ENCODE results near the gene PHKA1. TPM values are rescaled to one million over a fixed set of nuclear protein-coding genes. Genes with fewer than 3 reads are reported as not detected.
"Not testable (repeated sequence)": the region's sequence is repeated elsewhere in the genome, so short reads cannot be mapped to it uniquely, and the experiment has no call there.

The PHKA1 gene
- polyA plus RNA-seq, 1 donor from 2014 or later = 2.7 TPM

- not testable (repeated sequence) for H4K20me1 ChIP-seq (ENCODE audit: insufficient read depth); H3K9ac ChIP-seq (ENCODE audit: low read length)
Observed at GRCh38 chrX:72673951-72674350, 40.2 kb downstream of the PHKA1 start.

DNA sequence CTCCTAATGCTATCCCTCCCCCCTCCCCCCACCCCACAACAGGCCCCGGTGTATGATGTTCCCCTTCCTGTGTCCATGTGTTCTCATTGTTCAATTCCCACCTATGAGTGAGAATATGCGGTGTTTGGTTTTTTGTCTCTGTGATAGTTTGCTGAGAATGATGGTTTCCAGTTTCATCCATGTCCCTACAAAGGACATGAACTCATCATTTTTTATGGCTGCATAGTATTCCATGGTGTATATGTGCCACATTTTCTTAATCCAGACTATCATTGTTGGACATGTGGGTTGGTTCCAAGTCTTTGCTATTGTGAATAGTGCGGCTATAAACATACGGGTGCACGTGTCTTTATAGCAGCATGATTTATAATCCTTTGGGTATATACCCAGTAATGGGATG is 44.6 kb downstream of the PHKA1 start:
- not testable (repeated sequence) for H3K79me2 ChIP-seq (replicated peaks; ENCODE audit: insufficient read depth, low read length); H3F3A ChIP-seq (ENCODE audit: insufficient read depth, low read length, poor library complexity, severe bottlenecking); H3K9ac ChIP-seq (ENCODE audit: low read length); H4K20me1 ChIP-seq (ENCODE audit: insufficient read depth); H3K36me3 ChIP-seq (ENCODE audit: insufficient read depth, low read length); H3K9me3 ChIP-seq (ENCODE audit: low read length); H3K27me3 ChIP-seq (ENCODE audit: insufficient read depth, low read depth, low read length); H3K9me2 ChIP-seq (ENCODE audit: insufficient read depth, low read length); H3K27ac ChIP-seq (ENCODE audit: low read length); H3K4me3 ChIP-seq (ENCODE audit: low read length); H2AFZ ChIP-seq (ENCODE audit: low read depth, low read length); H3K4me2 ChIP-seq (ENCODE audit: low read length)

More at GRCh38 chrX:72673951-72674350, 40.2 kb downstream of the PHKA1 start:
- H3K79me2 ChIP-seq (replicated peaks; ENCODE audit: insufficient read depth, low read length); H3K4me2 ChIP-seq (ENCODE audit: low read length); H3K27ac ChIP-seq (ENCODE audit: low read length); H3K9me3 ChIP-seq (ENCODE audit: low read length); H3F3A ChIP-seq (ENCODE audit: insufficient read depth, low read length, poor library complexity, severe bottlenecking); H3K27me3 ChIP-seq (ENCODE audit: insufficient read depth, low read depth, low read length); H3K4me3 ChIP-seq (ENCODE audit: low read length); H3K9me2 ChIP-seq (ENCODE audit: insufficient read depth, low read length); H2AFZ ChIP-seq (ENCODE audit: low read depth, low read length); H3K36me3 ChIP-seq (ENCODE audit: insufficient read depth, low read length): not testable (repeated sequence)

- Histone ChIP-seq H3K4me3 (ENCODE audit: low read length) (no peak overlapping the region), H3K27ac (ENCODE audit: low read length) (no peak overlapping the region), H2AFZ (ENCODE audit: low read depth, low read length) (no peak overlapping the region), H3F3A (ENCODE audit: insufficient read depth, low read length, poor library complexity, severe bottlenecking) (no peaks in the 10 kb centered on the region), H3K9me2 (ENCODE audit: insufficient read depth, low read length) (no peaks in the 10 kb centered on the region), H3K9me3 (ENCODE audit: low read length) (no peaks in the 10 kb centered on the region), H3K79me2 (replicated peaks; ENCODE audit: insufficient read depth, low read length) (no peaks in the 10 kb centered on the region), H3K9ac (ENCODE audit: low read length) (no peak overlapping the region), H3K4me2 (ENCODE audit: low read length) (no peak overlapping the region), H3K27me3 (ENCODE audit: insufficient read depth, low read depth, low read length) (no peaks in the 10 kb centered on the region), H4K20me1 (ENCODE audit: insufficient read depth) (no peaks in the 10 kb centered on the region), H3K36me3 (ENCODE audit: insufficient read depth, low read length) (no peaks in the 10 kb centered on the region)
- TF ChIP-seq CTCF (IDR thresholded peaks at IDR 0.05; ENCODE audit: poor library complexity, severe bottlenecking) = no peak
- TF ChIP-seq POLR2AphosphoS5 (IDR thresholded peaks at IDR 0.05) = no peak
- no peak for TF ChIP-seq EZH2 (IDR thresholded peaks at IDR 0.05; ENCODE audit: borderline replicate concordance, insufficient read depth, low read length, poor library complexity, severe bottlenecking)
Observed at GRCh38 chrX:72666451-72666850, 47.7 kb downstream of the PHKA1 start.

- Histone ChIP-seq H3K4me2 (ENCODE audit: low read length) (no peak overlapping the region), H3K9me3 (ENCODE audit: low read length) (no peaks in the 10 kb centered on the region), H3K79me2 (replicated peaks; ENCODE audit: insufficient read depth, low read length) (no peaks in the 10 kb centered on the region), H3K4me3 (ENCODE audit: low read length) (no peak overlapping the region), H3K27me3 (ENCODE audit: insufficient read depth, low read depth, low read length) (no peaks in the 10 kb centered on the region), H3K9ac (ENCODE audit: low read length) (no peak overlapping the region), H3K36me3 (ENCODE audit: insufficient read depth, low read length) (no peaks in the 10 kb centered on the region), H3K9me2 (ENCODE audit: insufficient read depth, low read length) (no peaks in the 10 kb centered on the region), H3K27ac (ENCODE audit: low read length) (no peak overlapping the region), H2AFZ (ENCODE audit: low read depth, low read length) (no peak overlapping the region), H4K20me1 (ENCODE audit: insufficient read depth) (no peaks in the 10 kb centered on the region), H3F3A (ENCODE audit: insufficient read depth, low read length, poor library complexity, severe bottlenecking) (no peaks in the 10 kb centered on the region)
- TF ChIP-seq EP300 (conservative IDR thresholded peaks at IDR 0.05; ENCODE audit: poor library complexity, severe bottlenecking) (no peak), CTCF (IDR thresholded peaks at IDR 0.05; ENCODE audit: poor library complexity, severe bottlenecking) (no peak), TAF1 (IDR thresholded peaks at IDR 0.05; ENCODE audit: low read depth) (no peak), REST (IDR thresholded peaks at IDR 0.05; ENCODE audit: borderline replicate concordance) (no peak), POLR2AphosphoS5 (IDR thresholded peaks at IDR 0.05) (no peak), SMC3 (conservative IDR thresholded peaks at IDR 0.05; ENCODE audit: poor library complexity) (no peak), EZH2 (IDR thresholded peaks at IDR 0.05; ENCODE audit: borderline replicate concordance, insufficient read depth, low read length, poor library complexity, severe bottlenecking) (no peak), MXI1 (conservative IDR thresholded peaks at IDR 0.05; ENCODE audit: poor library complexity, severe bottlenecking) (no peak), RAD21 (conservative IDR thresholded peaks at IDR 0.05) (no peak)
Observed at GRCh38 chrX:72663737-72664136, 50.4 kb downstream of the PHKA1 start.
